HG02571 (cell line): ENCODE measurements around the gene DEF6.

Experiments used
- ATAC-seq: cut with Tn5 transposase; IDR thresholded peaks from one replicate; pipeline ENCODE4 v1.9.1; 2021; ENCODE audit warnings: mild to moderate bottlenecking, moderate library complexity; ENCODE audit not compliant: unreplicated experiment

The DEF6 gene, protein sequence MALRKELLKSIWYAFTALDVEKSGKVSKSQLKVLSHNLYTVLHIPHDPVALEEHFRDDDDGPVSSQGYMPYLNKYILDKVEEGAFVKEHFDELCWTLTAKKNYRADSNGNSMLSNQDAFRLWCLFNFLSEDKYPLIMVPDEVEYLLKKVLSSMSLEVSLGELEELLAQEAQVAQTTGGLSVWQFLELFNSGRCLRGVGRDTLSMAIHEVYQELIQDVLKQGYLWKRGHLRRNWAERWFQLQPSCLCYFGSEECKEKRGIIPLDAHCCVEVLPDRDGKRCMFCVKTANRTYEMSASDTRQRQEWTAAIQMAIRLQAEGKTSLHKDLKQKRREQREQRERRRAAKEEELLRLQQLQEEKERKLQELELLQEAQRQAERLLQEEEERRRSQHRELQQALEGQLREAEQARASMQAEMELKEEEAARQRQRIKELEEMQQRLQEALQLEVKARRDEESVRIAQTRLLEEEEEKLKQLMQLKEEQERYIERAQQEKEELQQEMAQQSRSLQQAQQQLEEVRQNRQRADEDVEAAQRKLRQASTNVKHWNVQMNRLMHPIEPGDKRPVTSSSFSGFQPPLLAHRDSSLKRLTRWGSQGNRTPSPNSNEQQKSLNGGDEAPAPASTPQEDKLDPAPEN

GRCh38 chr6:35297601-35298481 is at the start of gene DEF6:
Gene DEF6 (plus strand): TSS chr6:35297818. CDS start chr6:35297857, 39 bp downstream.
- peak; percentile 57 for ATAC-seq

- no peak for ATAC-seq
Measured at GRCh38 chr6:35248300-35248699, 49.3 kb upstream of the DEF6 start.

- no peak for ATAC-seq
Measured at GRCh38 chr6:35248965-35249364, 48.7 kb upstream of the DEF6 start.

- no peak for ATAC-seq
Measured at GRCh38 chr6:35251949-35252348, 45.7 kb upstream of the DEF6 start.

DNA sequence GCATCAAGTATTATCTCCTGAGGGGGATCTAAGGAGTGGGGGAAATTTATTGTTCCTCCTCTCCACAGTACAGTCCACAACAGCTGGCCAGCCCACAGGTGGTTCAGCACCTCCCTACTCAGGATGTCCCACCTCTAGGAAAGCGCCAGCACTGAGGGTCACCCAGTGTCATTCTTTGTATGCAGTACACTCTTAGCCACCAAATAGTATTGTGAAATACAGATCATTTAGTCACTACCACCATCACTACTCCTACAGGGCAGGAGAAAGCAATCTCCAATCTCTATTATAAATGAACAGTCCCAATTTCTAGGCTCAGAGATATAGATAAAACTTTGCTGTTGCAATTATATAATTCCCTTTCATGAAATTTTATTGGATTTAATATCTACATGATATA is 44.4 kb upstream of the DEF6 start:
- ATAC-seq, result no peak

- ATAC-seq, result no peak
Measured at GRCh38 chr6:35258336-35258735, 39.3 kb upstream of the DEF6 start.

DNA sequence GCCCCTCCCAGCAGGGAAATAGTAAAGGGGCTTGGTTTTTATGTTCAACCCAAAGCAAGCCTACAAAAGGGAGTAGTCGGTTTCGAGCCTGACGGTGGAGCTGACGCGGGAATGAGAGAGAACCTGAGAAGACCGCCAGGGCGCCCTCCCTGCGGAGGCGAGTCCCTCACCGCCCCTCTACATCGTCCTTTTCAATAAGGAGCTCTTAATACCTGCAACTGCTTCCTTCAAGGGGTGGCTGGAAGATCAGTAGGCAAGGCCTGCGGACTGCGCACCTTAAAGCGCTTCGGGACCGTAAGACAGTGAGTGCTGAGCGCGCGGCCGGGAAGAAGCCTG is 38.8 kb upstream of the DEF6 start:
- ATAC-seq, result no peak

GRCh38 chr6:35259194-35259947 is 38.2 kb upstream of the DEF6 start, which contains the start of gene ZNF76:
Gene ZNF76 (plus strand): TSS chr6:35259735. CDS start chr6:35281152, 21,417 bp downstream.
- ATAC-seq, result peak; percentile 88

DNA sequence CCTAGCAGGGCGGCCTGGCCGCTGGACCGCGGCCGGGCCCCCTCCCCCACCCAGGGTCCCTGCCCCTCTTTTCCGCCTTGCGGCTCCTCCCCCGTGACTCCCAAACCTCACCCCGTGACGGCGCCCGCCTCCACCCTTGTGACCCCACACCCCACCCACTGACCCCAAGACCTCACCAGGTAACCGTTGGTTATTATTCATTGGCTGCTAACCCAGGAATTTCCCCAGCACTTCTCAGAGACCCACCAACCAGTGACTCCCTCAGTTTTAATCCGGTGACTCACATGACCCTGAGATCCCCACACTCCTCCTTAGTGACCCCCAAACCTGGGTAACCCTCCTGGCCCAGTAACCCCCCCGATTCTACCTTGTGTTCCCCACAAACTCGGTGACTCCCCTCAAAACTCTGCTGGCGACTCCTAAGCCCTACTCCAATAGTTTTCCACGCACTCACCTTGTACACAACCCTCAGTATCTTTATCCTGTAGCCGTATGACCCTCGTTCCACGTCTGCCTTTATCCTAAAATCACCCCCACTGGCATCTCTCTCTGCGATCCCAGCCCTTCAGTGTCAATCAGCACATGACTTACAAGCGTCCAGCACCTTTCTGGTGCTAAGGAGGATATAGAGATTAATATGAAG is 37.5 kb upstream of the DEF6 start:
- peak; percentile 33 for ATAC-seq

DNA sequence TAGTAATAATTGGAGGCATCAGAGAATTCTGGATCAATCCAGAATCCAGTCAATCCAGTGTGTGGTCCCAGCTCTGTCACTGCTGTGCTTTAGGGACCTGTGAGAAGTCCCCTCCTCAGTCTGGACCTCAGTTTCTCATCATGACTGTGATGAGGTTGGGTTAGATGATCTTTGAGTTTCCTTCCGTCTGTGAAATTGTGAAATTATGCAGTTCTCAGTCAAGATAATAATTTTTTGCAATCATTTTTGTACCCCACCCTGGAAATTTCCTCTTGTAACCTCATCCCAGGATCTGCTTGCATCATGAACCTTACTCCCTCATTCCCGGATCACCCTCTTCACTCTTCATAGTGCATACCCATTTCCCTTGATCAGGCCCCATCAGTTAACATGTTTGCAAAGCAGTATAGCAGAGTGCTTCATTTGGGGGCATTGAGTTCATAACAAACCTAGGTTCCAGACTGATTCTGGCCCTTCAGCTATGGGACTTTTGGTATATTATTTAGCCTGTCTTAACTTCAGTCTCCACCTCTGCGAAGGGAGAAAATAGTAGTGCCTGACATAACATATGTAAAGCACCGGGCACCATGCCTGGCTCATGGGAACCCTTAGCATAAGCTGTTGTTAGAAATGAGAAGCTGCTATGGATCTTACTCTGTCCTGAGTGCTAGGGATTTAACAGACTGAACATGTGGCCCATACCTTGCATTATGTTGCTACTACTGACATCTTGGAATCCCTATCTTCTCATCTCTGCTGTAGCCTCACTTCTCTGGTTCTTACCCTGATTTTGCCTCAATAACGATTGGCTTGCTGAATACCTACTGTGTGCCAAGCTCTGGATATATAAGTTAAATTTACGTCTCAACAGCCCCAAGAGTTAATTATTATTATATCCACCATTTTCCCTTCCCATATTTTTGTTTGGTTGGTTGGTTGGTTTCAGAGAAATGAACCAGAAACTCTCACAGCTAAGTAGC is 36.7 kb upstream of the DEF6 start:
- ATAC-seq, result no peak

DNA sequence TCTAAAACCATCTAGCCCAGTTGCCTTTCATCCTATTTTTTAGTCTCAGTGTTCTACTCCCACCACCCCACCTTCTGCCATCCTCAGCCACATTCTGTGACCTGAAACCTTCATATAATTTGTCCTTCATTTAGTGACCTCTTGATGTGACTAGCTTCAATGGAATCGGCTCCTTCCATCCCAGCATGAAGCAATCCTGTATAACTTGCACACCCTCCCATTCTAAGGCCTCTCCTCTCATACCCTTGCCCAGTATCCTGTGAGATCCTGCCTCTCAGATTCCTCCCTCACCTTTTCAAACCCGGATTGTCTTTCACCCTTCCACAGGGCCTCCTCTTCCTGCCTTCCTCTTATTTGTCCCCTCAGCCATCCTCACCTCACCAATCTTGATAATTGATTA is 35.0 kb upstream of the DEF6 start:
- no peak for ATAC-seq

DNA sequence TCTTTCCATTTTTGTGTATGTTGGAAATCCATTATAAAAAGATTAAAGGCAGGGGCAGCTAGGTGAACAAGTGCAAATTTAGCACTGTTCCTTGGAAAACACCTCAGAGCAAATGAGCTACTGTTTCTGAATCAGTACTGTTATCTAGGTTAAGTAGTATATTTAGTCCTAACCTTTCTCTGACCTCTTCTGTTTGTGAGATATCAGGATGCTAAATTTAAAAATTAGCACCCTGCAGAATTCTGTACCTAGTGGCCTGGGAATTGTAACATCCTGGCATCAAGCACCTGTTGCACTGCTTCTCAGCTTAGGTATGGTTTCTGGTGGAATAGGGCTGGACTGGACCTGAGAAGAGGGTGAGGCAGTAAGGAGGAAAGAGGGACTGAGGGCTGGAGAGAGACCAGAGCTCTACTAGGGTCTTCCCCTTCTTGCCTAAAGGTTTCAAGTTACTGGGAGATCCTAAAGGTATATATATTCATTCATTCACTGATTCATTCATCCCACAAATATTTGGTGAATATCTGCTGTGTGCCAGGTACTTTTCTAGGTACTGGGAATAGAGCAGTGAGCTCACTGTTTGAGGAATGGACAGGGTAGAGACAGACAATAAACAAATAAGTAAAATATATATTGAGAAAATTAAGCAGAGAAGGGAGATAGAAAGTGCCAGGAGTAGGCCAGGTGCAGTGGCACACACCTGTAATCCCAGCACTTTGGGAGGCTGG is 32.9 kb upstream of the DEF6 start:
- ATAC-seq, result no peak

DNA sequence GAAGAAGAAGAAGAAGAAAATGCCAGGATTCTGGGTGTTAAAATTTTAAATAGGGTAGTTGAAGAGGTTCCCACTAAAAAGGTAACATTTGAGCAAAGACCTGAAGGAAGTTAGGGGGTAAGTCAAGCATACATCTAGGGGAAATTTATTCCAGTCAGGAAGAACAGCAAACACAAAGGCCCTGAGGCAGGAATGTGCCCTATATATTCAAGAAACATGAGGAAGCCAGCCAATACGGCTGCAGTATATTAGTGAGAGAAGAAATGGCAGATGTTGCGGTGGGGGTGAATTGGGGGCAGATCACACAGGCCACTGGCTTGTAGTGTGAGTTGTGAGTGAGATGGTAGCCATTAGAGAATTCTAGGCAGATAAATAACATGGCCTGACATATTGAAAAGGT is 32.1 kb upstream of the DEF6 start:
- ATAC-seq, result no peak

GRCh38 chr6:35267446-35267845 is 30.2 kb upstream of the DEF6 start:
- ATAC-seq, result no peak

DNA sequence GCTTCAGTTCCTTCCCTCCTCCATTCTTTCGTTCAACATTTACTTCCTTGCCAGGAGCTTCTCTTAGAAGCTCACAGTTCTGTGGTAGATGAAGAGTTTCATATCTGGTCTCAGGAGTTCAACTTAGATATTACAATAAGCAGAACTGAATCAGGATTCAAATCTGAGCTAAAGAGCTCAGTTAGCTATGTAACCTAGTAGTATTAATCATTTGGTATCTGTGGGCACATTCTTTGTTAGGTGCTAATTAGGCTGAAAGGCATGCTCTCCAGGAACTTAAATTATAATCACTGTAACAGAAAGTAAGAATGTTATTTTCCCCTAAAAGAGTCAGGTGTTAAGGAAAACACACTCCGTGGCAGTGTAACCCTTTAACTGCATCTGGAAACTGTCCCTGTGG is 29.7 kb upstream of the DEF6 start:
- no peak for ATAC-seq

DNA sequence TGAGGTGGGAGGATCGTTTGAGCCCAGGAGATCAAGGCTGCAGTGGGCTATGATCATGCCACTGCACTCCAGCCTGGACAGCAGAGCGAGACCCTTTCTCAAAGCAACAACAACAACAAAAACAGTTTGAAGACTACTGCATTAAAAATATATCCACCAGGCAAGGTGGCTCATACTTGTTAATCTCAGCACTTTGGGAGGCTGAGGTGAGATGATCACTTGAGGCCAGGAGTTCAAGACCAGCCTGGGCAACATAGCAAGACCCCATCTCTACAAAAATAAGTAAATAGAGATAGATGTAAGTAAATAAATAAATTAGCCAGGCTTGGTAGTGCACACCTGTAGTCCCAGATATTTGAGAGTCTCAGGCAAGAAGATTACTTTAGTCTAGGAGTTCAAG is 25.6 kb upstream of the DEF6 start:
- no peak for ATAC-seq

GRCh38 chr6:35273822-35274559 is 23.6 kb upstream of the DEF6 start:
- ATAC-seq, result no peak

DNA sequence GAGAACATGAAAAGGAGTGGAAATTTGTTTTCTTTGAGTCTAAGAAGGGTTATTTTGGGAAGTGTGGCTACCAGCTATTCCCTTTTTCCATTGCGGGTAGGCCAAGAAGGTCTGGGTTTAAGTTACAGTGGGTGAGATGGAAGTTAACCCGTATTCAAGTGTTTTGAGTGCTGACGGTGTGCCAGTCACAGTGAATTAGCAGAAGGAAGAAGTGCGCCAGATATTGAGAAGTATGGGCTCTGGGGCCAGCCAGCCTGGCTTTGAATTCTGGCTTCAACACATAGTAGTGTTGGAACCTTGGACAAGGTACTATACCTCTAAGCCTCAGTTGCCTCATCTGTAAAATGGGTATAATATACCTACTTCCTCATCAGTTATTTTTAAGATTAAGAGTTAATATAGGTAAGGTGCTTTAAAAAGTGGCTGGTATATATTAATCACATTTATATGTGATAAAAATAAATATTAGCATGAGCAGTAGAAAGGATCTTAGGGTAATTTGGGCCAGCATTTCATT is 21.8 kb upstream of the DEF6 start:
- no peak for ATAC-seq
